Heart left ventricle (tissue), 16 donors: ENCODE data around the gene SMIM44. TPM values are rescaled to one million over a fixed set of nuclear protein-coding genes. Genes with fewer than 3 reads are reported as not detected.

Experiments used
- ATAC-seq, 4 donors: fragments of 200-7000 bp; cut with Tn5 transposase; one replicate each; pipeline ENCODE4 v1.9.1; 2020 to 2022; ENCODE audit warnings: moderate library complexity in 4 of 4, mild to moderate bottlenecking in 3 of 4, moderate number of reproducible peaks in 1 of 4
- DNase-seq, 5 donors: peaks; one replicate each; pipeline ENCODE4 v3.0.0-alpha.2; 2020
- H3K27ac ChIP-seq, 12 donors: fragments of 200-600 bp; sonication (generic) in 4 of 12; one replicate each; pipeline versions ENCODE4 v1.5.0 to v1.8.0; 2016 to 2022; ENCODE audit warnings: mild to moderate bottlenecking in 2 of 12
- H3K27me3 ChIP-seq, 9 donors: fragments of 200-600 bp; sonication (generic) in 2 of 9; one replicate each; pipeline versions ENCODE4 v1.5.1 to v1.8.0; 2016 to 2022; ENCODE audit warnings: mild to moderate bottlenecking in 3 of 9
- H3K36me3 ChIP-seq, 9 donors: fragments of 200-600 bp; sonication (generic) in 2 of 9; one replicate each; pipeline versions ENCODE4 v1.5.0 to v1.8.0; 2018 to 2022; ENCODE audit warnings: mild to moderate bottlenecking in 2 of 9
- H3K4me1 ChIP-seq, 12 donors: fragments of 200-600 bp; sonication (generic) in 4 of 12; one replicate each; pipeline versions ENCODE4 v1.5.0 to v1.8.0; 2016 to 2022; ENCODE audit warnings: mild to moderate bottlenecking in 3 of 12
- H3K4me3 ChIP-seq, 12 donors: fragments of 200-600 bp; sonication (generic) in 4 of 12; one replicate each; pipeline versions ENCODE4 v1.5.0 to v1.8.0; 2017 to 2022; ENCODE audit warnings: mild to moderate bottlenecking in 9 of 12, moderate library complexity in 4 of 12
- H3K9me3 ChIP-seq, 12 donors: fragments of 200-600 bp; sonication (generic) in 4 of 12; one replicate each; pipeline versions ENCODE4 v1.5.0 to v1.8.0; 2016 to 2022; ENCODE audit warnings: mild to moderate bottlenecking in 1 of 12
- POLR2A ChIP-seq, 2 donors: fragments of 450-650 bp; IDR thresholded peaks; one replicate each; pipeline ENCODE4 v1.6.1; 2017; ENCODE audit warnings: antibody characterized with exemption in 2 of 2, mild to moderate bottlenecking in 2 of 2, moderate library complexity in 2 of 2
- WGBS, 4 donors: extraction: QIAGEN DNeasy Blood & Tissue Kit in 2 of 4; methylation state at CpG; one replicate each; pipeline versions ENCODE4 v1.1.5 to v1.1.7; 2013 to 2018; 5-methylcytosine and 5-hydroxymethylcytosine counted together
- intact Hi-C, 10 donors: fragments of 100-400 bp; cut with DNase I; formaldehyde crosslinking; loops; one replicate each; pipeline versions ENCODE4 v1.11.1 to v1.14.2; 2022
- polyA plus RNA-seq, 2 donors: library from polyadenylated mRNA; stranded (reverse); fragments of 200-250 nt; gene quantifications; one replicate each; pipeline ENCODE4 v1.2.3, GENCODE V29; 2013
- total RNA-seq, 9 donors: library from RNA; depleted of rRNA in 2 of 9; stranded (reverse); fragments of >200 nt in 2 of 9; fragmentation: NEBNext Ultra II Directional in 3 of 9; extraction: Animal tissue kit (Norgen Biotek cat#: 25700) in 3 of 9; gene quantifications; one replicate each; pipeline versions ENCODE4 v1.1.0 to v1.2.4, GENCODE V29; 2016 to 2023
- TF ChIP-seq, protein P1 (sequence below), 12 donors: fragments of 200-600 bp; sonication (generic) in 4 of 12; IDR thresholded peaks; one replicate each; pipeline versions ENCODE4 v1.5.0 to v1.8.0; 2018 to 2022; ENCODE audit warnings: antibody characterized with exemption in 12 of 12, mild to moderate bottlenecking in 5 of 12
- donor health status: ischemic (EF 13 %, LVEDD 7.1; RV severe dilation, severe dysfunction).
- donor health status: healthy with polysubstance abuse.
- donor health status: DM: no; HTN: yes; CAD: no.
- donor health status: DM: no; HTN: no; CAD: no.
- donor health status: ischemic (EF 25% LVEDD 6.9; RV normal size, moderate dysfunction).
- donor health status: ischemic (EF 25% LVEDD 5.7; RV mildly dilated, moderate dysfunction).
- donor health status: healthy.
- donor health status: DM: yes; HTN: yes; CAD: no.
- donor health status: ischemic (EF 35%, LVEDD 5.7; RV mildly dilated, moderate dysfunction).
- donor health status: nonischemic (EF 11% LVEDD 7.7; RV severe dilation, severe dysfunction).
- donor health status: DM: yes; HTN: yes; CAD: no.
- donor health status: PGD.
- donor health status: ischemic (EF 29% LVEDD 5.4; RV normal size, mild dysfunction).
- donor health status: nonischemic (EF 23%, LVEDD 6.1; RV moderate dilation, normal function).

The SMIM44 gene
- total and polyA plus RNA-seq, 11 donors = not detected

DNA sequence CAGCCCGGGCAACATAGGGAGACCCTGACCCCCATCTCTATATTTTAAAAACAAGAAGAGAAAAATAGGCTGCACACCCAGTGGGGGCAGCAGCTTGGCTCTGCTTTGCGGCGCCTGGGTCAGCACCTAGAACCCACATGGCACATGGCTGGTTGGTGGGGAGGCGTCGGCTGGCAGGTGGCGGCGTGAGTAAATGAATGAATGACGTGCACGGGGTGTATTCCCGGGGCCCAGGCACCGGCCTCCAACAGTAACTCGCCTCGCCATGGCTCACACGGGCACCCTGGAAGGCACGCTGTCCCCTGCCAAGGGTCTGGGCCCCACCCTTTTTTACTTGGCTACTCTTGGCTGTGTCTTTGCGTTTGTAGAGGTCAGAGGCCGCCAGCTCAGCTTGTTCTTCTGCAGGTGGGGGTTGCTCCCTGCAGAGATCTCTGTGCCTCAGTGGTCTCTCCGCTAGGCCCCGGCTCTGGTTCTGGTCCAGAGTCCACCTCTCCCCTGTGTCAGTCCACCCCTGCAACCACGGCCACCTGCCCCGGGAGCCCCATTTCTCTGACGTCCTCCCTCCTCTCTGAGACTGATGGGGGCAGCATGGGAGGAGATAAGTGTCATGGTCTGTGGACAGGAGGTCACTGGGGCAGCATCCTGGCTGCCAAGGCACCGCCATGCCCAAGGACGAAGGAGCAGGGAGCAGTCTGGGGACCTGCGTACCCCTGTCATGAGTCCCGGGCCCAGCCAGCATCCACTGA, 28.4 kb upstream of the SMIM44 start:
- intact Hi-C loops = no loop called here

DNA sequence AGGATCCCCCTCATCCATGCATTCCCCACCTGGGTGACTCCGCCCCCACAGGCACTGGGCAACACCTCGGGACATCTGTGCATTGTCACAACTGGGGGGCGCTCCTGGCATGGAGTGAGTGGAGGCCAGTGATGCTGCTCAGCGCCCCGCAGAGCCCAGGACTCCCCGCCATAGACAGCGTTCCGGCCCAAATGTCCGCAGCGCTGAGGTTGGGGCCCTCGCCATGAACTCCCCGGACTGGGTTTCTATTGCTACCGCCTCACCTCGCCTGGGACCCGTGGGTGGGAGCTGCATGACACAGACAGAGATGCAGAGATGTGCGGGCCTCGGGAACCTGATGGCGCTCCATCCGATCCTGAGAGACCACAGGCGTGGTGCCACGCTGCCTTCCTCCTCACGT, 27.5 kb upstream of the SMIM44 start:
- TF ChIP-seq POLR2A (IDR thresholded peaks at IDR 0.05) = no peak
- TF ChIP-seq, protein P1, sequence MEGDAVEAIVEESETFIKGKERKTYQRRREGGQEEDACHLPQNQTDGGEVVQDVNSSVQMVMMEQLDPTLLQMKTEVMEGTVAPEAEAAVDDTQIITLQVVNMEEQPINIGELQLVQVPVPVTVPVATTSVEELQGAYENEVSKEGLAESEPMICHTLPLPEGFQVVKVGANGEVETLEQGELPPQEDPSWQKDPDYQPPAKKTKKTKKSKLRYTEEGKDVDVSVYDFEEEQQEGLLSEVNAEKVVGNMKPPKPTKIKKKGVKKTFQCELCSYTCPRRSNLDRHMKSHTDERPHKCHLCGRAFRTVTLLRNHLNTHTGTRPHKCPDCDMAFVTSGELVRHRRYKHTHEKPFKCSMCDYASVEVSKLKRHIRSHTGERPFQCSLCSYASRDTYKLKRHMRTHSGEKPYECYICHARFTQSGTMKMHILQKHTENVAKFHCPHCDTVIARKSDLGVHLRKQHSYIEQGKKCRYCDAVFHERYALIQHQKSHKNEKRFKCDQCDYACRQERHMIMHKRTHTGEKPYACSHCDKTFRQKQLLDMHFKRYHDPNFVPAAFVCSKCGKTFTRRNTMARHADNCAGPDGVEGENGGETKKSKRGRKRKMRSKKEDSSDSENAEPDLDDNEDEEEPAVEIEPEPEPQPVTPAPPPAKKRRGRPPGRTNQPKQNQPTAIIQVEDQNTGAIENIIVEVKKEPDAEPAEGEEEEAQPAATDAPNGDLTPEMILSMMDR (IDR thresholded peaks at IDR 0.05) = no peak
- Histone ChIP-seq H3K27me3 (no peaks in the 10 kb centered on the region), H3K9me3 (no peaks in the 10 kb centered on the region), H3K4me1 (peaks cover 0 to 66% (median 23%) of the 10 kb centered on the region in 12 donors), H3K36me3 (peaks cover 0 to 24% (median 2%) of the 10 kb centered on the region in 9 donors), H3K4me3 (no peak overlapping the region), H3K27ac (no peak overlapping the region)
- ATAC-seq (no peak), DNase-seq (no peak)
- 85 to 92% (median 91%) methylated on average over 10 to 22 of the region's 22 CpGs for WGBS, 4 donors
- intact Hi-C loops = no loop called here

More for the DNA sequence above, 28.4 kb upstream of the SMIM44 start:
- H3K27me3 ChIP-seq = no peaks in the 10 kb centered on the region
- TF ChIP-seq, protein P1 (IDR thresholded peaks at IDR 0.05) = no peak
- no peak for TF ChIP-seq POLR2A (IDR thresholded peaks at IDR 0.05)
- 79 to 87% (median 82%) methylated on average over 24 to 26 of the region's 26 CpGs for whole genome bisulfite sequencing, 4 donors
- ATAC-seq (no peak), DNase-seq (no peak)
- no peaks in the 10 kb centered on the region for H3K9me3 ChIP-seq
- H3K36me3 ChIP-seq = peaks cover 0 to 24% (median 2%) of the 10 kb centered on the region in 9 donors
- peaks cover 0 to 68% (median 23%) of the 10 kb centered on the region in 12 donors for H3K4me1 ChIP-seq
- no peak overlapping the region for H3K27ac ChIP-seq
- H3K4me3 ChIP-seq = no peak overlapping the region

DNA sequence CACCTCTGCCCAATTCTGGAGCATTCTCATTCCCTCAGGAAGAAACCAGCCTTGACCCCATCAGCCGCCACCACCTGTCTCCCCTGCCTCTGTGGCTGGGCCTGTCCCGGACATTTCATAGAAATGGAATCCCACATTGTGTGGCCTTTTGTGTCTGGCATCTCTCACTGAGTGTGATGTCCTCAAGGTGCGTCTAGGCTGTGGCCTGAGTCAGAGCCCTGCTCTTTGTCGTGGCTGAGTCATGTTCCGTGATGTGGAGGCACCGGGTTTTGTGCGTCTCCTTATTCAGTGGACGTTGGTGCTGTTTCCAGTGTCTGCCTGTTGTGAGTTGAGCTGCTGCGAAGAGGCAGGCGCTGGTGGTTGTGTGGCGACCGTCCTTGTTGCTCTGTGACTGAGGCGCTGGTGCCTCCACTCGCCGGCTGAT, 26.3 kb upstream of the SMIM44 start:
- 88 to 91% (median 88%) methylated on average over 12 to 15 of the region's 15 CpGs for WGBS, 4 donors

More for the DNA sequence above, 26.3 kb upstream of the SMIM44 start:
- H3K4me3 ChIP-seq = no peak overlapping the region
- no peaks in the 10 kb centered on the region for H3K27me3 ChIP-seq
- H3K9me3 ChIP-seq = no peaks in the 10 kb centered on the region
- DNase-seq (no peak), ATAC-seq (no peak)
- intact Hi-C loops = no loop called here
- TF ChIP-seq, protein P1 (IDR thresholded peaks at IDR 0.05) = no peak
- no peak for TF ChIP-seq POLR2A (IDR thresholded peaks at IDR 0.05)
- H3K4me1 ChIP-seq = peaks cover 4 to 70% (median 25%) of the 10 kb centered on the region in 12 donors
- H3K27ac ChIP-seq = no peak overlapping the region
- H3K36me3 ChIP-seq = peaks cover 0 to 24% (median 2%) of the 10 kb centered on the region in 9 donors
